GM23338 (cell line): ENCODE data around the gene TAF13.

Experiments used
- CREB1 ChIP-seq: fragments of 250-450 bp; sonication (Bioruptor Pico); IDR thresholded peaks from 2 replicates; pipeline ENCODE4 v1.5.0; 2020; ENCODE audit warnings: low read depth, mild to moderate bottlenecking, moderate library complexity
- CTCF ChIP-seq, 2 experiments: fragments of 200-600 bp in 1 of 2; sonication (generic) in 1 of 2; conservative IDR thresholded peaks; 2 replicates each; pipeline versions ENCODE4 v1.5.1 to v1.6.1; 2016 to 2017; ENCODE audit warnings: antibody characterized with exemption in 2 of 2, low read depth in 2 of 2, mild to moderate bottlenecking in 2 of 2, moderate library complexity in 1 of 2
- ETS1 ChIP-seq: IDR thresholded peaks from 2 replicates; pipeline ENCODE4 v1.6.1; 2016; ENCODE audit warnings: antibody characterized with exemption
- EZH2 ChIP-seq: fragments of 200-600 bp; sonication (generic); IDR thresholded peaks from one replicate; pipeline ENCODE4 v1.8.0; 2017; ENCODE audit warnings: antibody characterized with exemption, mild to moderate bottlenecking, low read depth; ENCODE audit not compliant: unreplicated experiment
- EZH2phosphoT487 ChIP-seq: fragments of 200-600 bp; sonication (generic); IDR thresholded peaks from one replicate; pipeline ENCODE4 v1.8.1; 2018; ENCODE audit warnings: antibody characterized with exemption; ENCODE audit not compliant: unreplicated experiment
- JUNB ChIP-seq: IDR thresholded peaks from one replicate; pipeline ENCODE4 v1.6.1; 2016; ENCODE audit warnings: antibody characterized with exemption; ENCODE audit not compliant: unreplicated experiment
- NANOG ChIP-seq: IDR thresholded peaks from 2 replicates; pipeline ENCODE4 v1.6.1; 2016; ENCODE audit warnings: antibody characterized with exemption, borderline replicate concordance
- POLR2AphosphoS5 ChIP-seq: IDR thresholded peaks from 2 replicates; pipeline ENCODE4 v1.6.1; 2016; ENCODE audit warnings: antibody characterized with exemption, low read depth
- STAT1 ChIP-seq: IDR thresholded peaks from one replicate; pipeline ENCODE4 v1.6.1; 2016; ENCODE audit warnings: antibody characterized with exemption; ENCODE audit not compliant: unreplicated experiment
- ZNF114 ChIP-seq: fragments of 250-450 bp; sonication (Bioruptor Pico); IDR thresholded peaks from 2 replicates; pipeline ENCODE4 v1.5.0; 2020; ENCODE audit warnings: mild to moderate bottlenecking, moderate library complexity
- TF ChIP-seq, protein P1 (sequence below): IDR thresholded peaks from one replicate; pipeline ENCODE4 v1.6.1; 2018; ENCODE audit warnings: antibody characterized with exemption; ENCODE audit not compliant: unreplicated experiment

DNA sequence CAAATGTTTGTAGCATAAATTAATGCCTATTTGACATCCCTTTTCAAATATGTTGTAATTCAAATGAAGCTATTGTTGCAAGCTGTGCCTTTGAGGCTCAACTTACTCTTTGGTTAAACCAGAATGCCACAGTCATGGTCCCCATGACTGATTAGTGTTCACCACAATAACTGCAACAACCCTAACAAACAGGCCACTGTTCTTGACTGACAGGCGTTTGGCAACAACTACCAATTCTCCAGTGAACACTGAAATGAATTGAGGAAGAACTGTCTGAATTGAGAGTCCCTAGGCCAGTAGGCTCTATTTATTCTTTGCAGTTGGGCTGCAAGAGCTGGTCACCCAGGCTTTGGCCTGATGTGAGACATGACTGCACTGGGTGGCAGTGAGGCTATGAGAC is 8.1 kb upstream of the TAF13 start:
- TF ChIP-seq NANOG (no peak), CTCF (conservative IDR thresholded peaks at IDR 0.05; ENCODE audit: low read depth in 2 of 2) (no peak), EZH2 (no peak), POLR2AphosphoS5 (no peak), ZNF114 (CRISPR knock-in tag) (no peak), CREB1 (CRISPR knock-in tag) (no peak), EZH2phosphoT487 (no peak), JUNB (no peak), STAT1 (no peak), ETS1 (no peak)
- TF ChIP-seq, protein P1, sequence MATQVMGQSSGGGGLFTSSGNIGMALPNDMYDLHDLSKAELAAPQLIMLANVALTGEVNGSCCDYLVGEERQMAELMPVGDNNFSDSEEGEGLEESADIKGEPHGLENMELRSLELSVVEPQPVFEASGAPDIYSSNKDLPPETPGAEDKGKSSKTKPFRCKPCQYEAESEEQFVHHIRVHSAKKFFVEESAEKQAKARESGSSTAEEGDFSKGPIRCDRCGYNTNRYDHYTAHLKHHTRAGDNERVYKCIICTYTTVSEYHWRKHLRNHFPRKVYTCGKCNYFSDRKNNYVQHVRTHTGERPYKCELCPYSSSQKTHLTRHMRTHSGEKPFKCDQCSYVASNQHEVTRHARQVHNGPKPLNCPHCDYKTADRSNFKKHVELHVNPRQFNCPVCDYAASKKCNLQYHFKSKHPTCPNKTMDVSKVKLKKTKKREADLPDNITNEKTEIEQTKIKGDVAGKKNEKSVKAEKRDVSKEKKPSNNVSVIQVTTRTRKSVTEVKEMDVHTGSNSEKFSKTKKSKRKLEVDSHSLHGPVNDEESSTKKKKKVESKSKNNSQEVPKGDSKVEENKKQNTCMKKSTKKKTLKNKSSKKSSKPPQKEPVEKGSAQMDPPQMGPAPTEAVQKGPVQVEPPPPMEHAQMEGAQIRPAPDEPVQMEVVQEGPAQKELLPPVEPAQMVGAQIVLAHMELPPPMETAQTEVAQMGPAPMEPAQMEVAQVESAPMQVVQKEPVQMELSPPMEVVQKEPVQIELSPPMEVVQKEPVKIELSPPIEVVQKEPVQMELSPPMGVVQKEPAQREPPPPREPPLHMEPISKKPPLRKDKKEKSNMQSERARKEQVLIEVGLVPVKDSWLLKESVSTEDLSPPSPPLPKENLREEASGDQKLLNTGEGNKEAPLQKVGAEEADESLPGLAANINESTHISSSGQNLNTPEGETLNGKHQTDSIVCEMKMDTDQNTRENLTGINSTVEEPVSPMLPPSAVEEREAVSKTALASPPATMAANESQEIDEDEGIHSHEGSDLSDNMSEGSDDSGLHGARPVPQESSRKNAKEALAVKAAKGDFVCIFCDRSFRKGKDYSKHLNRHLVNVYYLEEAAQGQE = no peak
